ENCODE results near the gene LRMDA.
"Not testable (repeated sequence)": the region's sequence is repeated elsewhere in the genome, so short reads cannot be mapped to it uniquely, and the experiment has no call there.

The LRMDA gene

DNA sequence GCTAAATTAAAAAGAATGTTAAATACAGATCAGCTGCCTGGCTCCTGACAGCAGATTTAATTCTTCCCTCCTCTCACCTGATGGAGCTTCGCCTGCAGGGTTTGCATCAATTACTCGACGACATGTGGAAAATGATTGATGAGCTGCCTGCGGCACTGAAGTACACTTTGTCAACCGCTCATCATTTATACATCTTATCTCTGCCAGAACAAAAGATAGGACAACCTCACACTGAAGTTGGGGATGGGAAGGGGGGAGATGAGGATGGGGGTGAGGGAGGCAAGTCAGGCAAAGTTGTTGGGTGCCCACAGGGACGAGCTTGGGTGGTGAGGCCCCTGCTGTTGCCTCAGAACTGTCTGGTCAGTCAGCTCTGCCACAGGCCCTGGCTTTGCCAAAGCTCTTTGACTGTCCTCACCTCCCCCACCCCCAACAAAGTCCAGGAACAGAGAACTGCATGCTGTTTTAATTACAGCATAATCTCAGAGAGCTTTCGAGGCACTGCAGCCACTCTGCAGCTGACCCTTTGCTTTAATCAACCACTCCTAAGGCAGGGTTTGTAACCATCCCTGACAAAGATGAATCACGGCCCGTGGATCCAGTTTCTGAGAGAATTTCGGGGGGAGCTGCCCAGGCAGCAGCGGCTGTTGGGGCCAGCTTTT is 702.3 kb downstream of the LRMDA start:
- DNase-seq (ENCODE audit: low read depth in 2 of 3, low spot score in 1 of 3): no peak

DNA sequence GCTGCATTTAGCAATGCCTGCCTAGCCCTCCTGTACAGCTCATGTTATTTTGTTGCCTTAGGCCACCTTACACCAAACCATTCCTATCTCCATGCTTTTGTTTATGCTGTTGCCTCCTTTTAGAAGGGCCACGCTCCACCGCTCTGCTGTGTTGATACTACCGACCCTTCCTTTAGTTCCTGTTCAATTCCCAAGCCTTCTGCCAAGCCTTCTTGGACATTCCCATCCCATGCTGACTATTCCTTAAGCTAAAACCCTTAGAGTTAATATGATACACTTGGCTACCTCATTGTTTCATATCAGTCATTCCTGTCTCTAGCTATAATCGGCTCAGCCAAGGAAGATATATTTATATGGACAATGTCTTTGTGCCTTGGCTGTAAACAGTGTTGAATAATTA is 705.5 kb downstream of the LRMDA start:
- no peak for DNase-seq (ENCODE audit: low read depth in 2 of 3, low spot score in 1 of 3)

DNA sequence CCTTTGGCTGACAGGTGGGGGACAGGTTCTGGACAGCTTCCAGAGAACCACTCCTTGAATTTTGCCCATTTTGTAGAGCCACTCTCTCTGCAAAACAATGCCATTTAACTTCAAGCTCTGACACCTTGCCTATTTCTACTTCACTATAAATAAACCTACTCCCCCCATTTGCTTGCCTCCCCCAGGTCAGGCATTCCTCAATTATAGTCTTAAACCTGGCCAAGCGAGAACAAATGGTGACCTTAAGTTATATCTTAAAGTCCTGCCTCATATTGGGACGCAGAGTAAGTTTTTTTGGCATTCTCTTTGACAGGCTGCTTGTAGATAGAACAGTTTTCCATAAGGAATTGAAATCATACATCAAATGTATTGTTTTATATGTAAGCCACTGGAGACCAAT is 706.9 kb downstream of the LRMDA start:
- no peak for DNase-seq (ENCODE audit: low read depth in 2 of 3, low spot score in 1 of 3)

DNA sequence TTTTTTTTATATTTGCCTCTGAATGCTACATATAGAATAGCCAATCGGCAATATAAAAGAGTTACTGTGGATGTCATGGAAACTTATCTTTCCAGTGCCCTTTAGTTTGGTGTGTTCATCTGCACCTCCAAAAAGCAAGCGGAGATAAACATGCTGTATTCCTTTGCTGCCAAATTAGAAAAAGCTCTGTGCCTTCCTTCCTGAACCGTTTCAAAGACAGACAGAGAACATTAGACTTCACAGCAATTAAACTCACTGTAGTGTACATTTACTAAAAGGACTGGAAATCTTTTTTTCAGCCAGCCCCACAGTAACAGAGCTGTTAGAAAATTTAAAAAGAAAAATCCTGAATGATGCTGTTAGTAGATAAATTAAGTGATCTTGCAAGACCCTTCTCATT is 707.5 kb downstream of the LRMDA start:
- DNase-seq (ENCODE audit: low read depth in 2 of 3, low spot score in 1 of 3): no peak

DNA sequence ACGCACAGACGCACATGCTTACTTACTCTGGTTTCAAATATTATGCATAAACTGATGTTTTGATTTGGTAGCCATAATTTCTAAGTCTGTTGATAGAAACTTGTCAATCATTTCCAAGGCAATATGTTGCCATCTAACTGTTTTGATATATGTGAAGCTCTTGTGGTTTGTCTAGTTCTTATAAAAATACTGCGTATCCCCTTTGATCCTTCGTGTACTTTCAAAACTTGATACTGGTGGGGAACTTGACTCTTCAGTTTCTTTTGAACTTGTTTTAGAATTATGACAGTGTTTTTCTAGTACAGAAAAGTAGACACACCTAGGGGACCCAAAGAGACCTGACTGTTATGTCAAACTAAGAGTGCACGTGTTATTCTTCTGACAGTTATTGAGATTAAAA is 708.0 kb downstream of the LRMDA start:
- no peak for DNase-seq (ENCODE audit: low read depth in 2 of 3, low spot score in 1 of 3)

DNA sequence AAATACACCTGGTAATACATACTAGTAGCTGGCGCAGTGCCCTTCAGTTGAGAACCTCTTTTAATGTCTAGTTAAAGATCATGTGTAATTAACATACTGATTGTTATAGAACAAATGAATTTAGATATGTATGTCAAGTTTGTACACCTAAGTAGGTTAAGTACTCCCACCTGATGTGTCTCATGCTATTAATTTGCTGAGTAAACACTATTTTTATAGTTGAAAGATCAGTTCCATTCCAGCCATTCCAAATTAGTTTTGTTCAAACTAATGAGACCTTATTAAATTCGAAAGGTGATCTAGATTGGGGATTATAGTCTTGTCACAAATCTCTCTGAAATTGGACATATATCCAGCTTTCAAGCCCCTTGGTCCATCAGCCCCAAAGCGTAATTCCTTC is 710.0 kb downstream of the LRMDA start:
- no peak for DNase-seq (ENCODE audit: low read depth in 2 of 3, low spot score in 1 of 3)

DNA sequence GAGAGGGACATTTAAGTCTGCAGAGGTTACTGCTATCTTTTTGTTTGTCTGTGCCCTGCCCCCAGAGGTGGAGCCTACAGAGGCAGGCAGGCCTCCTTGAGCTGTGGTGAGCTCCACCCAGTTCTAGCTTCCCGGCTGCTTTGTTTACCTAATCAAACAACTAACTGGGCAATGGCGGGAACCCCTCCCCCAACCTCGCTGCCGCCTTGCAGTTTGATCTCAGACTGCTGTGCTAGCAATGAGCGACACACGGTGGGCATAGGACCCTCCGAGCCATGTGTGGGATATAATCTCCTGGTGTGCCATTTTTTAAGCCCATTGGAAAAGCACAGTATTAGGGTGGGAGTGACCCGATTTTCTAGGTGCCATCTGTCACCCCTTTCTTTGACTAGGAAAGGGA is 716.8 kb downstream of the LRMDA start:
- not testable (repeated sequence) for DNase-seq (ENCODE audit: low read depth in 2 of 3, low spot score in 1 of 3)

DNA sequence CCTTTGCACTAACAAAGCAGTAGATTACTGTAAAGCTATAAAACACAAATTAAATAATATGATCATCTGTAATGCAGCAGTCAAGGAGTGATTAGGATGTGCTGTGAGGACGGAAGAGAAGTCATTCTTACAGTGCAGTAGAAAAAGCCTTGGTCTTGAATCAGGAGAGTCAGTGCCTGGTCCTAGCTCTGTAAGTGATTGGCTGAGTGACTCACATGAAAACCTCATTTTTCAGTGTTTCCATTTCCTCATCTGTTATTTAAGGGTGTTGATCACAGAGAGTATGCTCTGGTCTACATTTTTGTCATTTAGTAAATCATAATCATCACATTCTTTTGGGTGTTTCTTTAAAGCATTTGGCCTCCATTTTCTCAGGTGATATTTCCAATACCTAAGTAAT is 717.8 kb downstream of the LRMDA start:
- DNase-seq (ENCODE audit: low read depth in 2 of 3, low spot score in 1 of 3): no peak

DNA sequence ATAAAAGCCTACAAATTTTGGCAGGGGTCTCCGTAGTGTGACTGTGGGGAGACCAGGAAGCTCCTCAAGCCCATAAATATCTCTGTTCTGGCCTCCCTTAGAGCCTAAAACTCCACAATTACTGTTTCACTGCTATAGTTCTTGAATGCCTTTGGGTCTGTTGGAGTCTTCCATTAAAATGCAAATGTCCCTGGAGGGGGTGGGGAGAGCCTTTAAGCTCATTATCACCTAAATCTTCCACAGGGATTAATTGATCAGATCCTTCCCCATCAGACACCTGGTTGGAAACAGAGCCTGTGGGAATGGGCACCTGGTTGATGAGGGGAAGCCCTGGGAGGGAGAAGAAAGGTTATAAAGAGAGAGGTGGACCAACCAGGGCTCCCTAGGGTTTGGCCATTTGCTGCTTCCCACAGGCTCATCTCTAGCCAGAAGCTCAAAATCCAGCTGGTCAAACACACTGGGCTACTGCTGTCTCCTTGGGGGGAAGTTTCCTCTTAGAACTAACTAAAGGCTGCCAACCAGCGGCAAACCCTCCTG is 718.2 kb downstream of the LRMDA start:
- DNase-seq (ENCODE audit: low read depth in 2 of 3, low spot score in 1 of 3): no peak

DNA sequence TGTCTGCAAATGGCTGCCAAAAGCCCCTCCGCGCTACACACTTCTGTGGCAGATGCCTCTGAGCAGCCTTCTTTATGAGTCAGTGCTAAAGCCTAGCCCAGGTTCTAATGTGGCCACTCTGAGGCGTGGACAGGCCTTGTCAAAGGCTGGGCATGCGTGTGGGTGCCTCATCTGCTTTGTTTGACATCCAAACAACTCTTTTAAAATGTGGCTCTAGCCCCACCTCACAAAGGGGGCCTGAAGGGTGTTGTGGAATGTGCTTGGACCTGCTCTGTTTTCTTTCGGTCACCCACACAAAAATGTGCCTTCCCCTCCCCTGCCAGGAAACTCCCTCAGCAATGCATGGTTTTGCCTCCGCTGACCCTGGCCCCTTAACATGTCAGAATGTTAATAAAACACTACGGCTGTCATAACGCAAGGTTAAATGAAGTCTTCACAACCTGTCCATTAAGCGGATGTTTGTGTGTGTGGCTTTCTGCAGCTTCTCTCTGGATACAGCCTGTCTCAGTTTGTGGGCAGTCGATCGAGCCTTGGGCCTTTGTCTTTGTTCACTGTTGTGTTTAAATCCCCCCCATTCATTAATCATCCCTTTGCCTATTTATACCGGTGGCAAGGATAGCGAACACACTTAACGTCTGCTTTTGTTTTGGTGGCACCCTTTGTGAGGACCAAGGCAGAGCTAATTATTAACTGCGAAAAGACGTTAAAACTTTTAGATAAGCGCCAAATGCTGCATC is 718.9 kb downstream of the LRMDA start:
- no peak for DNase-seq (ENCODE audit: low read depth in 2 of 3, low spot score in 1 of 3)

DNA sequence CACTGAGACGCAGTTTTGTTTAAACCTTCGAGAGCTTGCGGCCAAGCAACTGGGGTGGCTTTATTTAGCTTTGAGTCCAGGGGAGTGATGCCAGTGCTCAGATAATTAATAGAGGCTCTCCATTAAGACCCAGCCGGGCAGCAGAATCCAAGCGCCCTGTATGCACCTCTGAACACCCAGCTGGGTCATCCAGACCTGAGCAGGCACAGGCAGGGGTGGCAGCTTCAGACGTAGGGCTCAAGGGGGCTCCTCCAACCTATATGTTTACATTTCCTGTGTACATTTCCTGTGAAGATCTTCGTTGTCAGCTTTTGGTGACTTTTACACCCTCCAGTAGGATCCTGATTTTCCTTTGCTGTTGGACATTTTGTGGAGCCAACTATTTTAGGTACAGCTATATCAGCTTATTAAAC is 719.5 kb downstream of the LRMDA start:
- DNase-seq (ENCODE audit: low read depth in 2 of 3, low spot score in 1 of 3): no peak

DNA sequence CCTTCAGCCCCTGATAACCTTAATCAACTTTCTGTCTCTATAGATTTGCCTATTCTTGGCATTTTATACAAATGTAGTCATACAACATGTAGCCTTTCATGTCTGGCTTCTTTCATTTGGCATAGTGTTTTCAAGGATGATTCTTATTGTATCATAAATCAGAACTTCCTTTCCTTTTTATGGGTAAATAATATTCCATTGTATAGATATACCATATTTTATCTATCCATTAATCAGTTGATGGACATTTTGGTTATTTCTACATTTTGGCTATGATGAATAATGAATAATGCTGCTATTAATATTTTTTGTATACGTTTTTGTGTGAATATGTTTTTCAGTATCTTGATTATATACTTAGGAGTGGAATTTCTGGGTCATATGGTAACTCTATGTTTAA is 720.8 kb downstream of the LRMDA start:
- no peak for DNase-seq (ENCODE audit: low read depth in 2 of 3, low spot score in 1 of 3)

DNA sequence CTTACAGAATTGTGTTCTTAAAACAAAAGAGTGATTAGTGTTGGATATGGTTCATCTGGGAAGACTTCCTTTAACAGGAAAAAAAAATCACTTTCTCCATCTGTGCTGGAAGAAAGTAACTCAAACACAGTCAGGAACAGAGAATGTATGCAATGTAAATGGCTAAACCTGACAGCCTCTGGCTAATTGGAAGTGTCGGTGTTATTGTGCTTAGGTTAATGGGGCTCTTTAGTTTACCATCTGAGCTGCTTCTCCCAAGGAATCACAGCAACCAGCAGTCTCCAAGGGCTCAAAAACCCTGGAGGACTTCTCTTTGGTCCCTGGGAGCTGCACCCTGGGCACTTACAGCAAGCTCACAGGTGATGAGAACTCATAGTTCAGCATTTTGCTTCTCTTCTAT is 724.5 kb downstream of the LRMDA start:
- no peak for DNase-seq (ENCODE audit: low read depth in 2 of 3, low spot score in 1 of 3)

DNA sequence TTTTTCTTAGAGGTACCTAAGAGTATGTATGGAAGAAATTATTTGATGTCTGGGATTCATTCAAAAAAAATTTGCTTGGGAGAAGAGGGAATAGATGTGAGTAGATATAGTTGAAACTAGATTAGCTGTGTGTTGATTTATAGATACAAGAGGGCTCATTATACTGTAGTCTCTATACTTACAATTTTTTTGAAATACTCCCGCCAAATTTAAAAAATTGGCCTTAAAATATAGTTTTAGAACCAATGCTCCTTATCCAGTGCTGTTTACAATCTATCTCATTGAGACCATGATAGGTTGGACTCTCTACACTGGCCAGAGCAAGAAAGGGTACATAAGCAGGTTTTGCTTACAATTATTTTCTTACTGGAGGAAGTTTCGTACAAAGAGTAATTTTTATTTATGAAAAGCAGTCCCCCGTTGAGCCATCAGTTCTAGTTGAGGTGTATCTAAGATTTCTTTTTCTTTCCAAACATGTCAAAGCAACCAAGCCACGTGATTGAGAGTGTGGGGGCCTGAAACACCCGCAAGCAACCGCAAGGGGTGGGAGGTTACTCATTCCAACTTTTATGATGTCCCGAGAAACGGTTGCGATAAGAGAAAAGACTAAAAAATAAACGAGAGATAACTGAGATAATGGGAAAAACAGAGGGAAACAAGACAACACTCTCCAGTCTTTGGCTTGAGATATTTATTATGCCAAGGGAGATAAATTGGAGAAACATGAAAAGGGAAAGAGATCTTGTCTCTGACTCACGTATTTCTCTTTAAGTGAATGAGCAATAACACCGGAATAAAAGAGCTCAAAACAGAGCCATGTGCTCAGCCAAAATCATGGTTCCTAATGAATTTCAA is 729.2 kb downstream of the LRMDA start:
- no peak for DNase-seq (ENCODE audit: low read depth in 2 of 3, low spot score in 1 of 3)

DNA sequence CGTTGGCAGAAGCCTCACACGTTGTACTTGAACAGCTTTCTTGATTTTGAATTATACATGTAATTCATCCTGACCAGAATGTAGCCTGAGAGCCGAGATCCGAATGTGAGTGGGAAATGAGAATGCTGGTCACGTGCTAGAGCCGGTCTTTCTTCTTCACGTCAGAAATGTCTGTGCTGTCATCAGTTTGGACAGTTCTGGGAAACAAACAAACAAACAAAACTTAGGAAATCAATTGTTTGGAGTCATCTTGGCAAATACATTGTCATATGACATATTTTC is 729.8 kb downstream of the LRMDA start:
- DNase-seq (ENCODE audit: low read depth in 2 of 3, low spot score in 1 of 3): no peak

DNA sequence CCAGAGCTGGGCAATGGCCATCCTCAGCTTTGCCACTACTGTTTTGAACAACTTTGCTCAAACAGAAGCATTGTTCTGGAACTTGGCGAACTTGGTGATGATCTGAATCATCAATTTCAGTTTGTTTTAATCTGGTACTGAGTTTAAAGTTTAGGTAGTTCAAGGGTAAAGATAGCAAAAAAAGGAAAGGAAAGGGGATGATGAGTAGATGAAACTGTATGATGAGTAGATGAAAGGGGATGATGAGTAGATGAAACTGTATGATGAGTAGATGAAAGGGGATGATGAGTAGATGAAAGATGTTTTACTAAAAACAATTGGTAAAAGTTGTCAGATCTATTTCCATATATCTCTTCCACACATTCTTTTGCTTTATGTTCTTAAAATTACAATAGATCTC is 737.0 kb downstream of the LRMDA start:
- DNase-seq (ENCODE audit: low read depth in 2 of 3, low spot score in 1 of 3): peak in 1 of 3 donors; percentile 3

DNA sequence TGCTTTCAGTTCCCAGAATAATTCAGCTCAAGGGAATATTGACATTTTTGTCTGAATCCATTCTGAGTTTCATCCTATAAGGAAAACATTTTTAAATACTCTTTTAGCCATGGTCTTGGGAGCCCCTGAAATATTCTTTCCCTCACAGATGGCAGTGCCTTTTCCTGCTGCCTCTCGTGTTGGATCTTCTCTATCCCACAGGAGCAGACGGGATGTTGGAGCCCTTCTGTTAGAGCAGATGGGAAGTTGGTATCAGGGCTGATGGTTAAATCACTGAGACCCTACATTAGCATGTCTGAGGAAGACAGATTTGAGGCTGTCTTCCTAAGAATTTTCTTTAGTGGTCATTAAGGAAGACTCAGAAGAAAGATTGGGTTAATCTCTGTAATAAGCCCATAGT is 737.8 kb downstream of the LRMDA start:
- DNase-seq (ENCODE audit: low read depth in 2 of 3, low spot score in 1 of 3): no peak

DNA sequence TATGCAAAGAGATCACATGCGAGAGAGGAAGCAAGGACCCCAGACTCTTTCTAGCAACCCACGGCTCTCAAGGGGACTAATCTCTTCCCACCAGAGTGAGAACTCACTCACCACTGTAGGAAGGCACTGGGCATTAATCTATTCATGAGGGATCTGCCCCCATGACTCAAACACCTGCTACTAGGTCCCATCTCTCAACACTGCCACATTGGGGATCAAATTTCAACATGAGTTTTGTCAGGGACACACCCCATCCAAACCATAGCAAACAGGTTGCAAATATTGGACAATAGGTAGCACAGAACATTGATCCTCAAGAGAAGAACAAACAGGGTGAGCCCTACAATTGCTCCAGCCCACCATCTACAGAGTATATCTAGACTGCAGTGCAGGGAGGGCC is 740.6 kb downstream of the LRMDA start:
- DNase-seq (ENCODE audit: low read depth in 2 of 3, low spot score in 1 of 3): no peak

DNA sequence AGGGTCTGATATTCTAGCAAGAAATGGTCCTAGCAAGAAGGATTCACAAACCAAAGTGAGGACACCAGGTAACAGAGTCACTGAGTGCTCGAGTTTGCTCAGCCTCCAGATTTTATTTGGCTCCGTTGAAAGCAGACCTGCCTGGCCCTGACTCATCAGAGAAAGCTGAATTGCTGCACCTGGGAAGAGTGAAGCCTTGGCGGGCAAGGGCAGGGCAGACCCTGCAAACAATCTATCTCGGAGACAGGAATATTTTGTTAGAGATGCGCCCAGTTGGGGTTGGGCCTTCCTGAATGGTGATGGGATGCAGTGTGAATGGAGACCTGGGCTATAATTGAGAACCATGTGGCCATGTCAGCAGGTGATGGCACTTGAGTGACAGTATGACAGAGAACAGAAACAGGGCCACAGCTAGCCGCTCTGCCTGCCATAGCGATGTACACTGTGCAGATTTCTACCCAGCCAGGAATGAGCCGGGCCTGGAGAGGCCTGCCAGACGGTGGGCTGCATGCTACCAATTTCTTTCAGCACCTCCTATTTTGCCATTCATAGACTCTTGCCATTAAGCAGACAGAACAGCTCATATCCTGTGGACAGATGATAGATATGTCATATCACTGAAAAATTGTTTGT is 744.2 kb downstream of the LRMDA start:
- DNase-seq (ENCODE audit: low read depth in 2 of 3, low spot score in 1 of 3): no peak

DNA sequence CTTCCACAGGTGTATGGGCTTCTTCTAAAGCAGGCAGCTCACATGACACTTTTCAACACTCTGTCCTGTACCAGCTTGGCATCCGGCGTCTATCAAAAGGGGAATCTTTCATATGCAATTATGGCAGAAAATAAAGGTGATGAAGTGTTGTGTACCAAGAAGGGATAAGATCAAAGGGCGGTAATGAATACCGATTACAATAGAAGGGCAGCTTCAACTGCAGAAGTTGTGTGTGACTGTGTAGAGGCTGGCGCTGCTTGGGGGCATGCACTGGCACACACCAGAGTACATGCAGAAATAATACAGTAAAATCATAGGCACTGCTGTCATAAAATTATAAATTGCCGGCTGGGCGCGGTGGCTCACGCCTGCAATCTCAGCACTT is 744.7 kb downstream of the LRMDA start:
- no peak for DNase-seq (ENCODE audit: low read depth in 2 of 3, low spot score in 1 of 3)

DNA sequence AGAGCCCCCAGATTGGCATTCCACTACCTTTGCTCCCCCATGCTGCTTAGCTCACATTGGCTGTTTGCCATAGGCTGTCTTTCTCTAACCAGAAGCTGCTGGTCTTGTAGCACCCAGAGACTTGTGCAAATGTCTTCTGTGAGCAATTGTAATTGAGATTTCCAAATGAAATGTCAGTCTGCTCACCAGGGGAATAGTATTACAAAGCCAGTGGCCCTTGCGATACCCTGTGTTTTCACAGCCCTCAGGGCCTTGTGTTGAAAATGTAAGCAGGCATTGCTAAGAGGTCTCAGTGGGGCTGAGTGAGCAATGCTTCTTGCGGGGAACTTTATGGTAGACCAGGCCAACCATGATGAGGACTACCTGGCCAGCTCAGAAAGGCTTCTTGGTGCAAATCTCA is 746.5 kb downstream of the LRMDA start:
- no peak for DNase-seq (ENCODE audit: low read depth in 2 of 3, low spot score in 1 of 3)

All from stimulated activated CD4-positive, alpha-beta T cell treated with anti-CD3 and anti-CD28 coated beads, Interleukin-12 subunit alpha, Interleukin-12 subunit beta, amount 100 ng/mL, for 48 hours (primary cell).